CD4-positive, alpha-beta T cell treated with Interferon alpha-2 for 1 hour (primary cell): ENCODE results near the gene NRDE2.
"Not testable (repeated sequence)": the region's sequence is repeated elsewhere in the genome, so short reads cannot be mapped to it uniquely, and the experiment has no call there.

Experiments
- DNase-seq, 2 donors: peaks; one replicate each; pipeline ENCODE4 v3.0.0-alpha.2; 2020 to 2022

Gene NRDE2

DNA sequence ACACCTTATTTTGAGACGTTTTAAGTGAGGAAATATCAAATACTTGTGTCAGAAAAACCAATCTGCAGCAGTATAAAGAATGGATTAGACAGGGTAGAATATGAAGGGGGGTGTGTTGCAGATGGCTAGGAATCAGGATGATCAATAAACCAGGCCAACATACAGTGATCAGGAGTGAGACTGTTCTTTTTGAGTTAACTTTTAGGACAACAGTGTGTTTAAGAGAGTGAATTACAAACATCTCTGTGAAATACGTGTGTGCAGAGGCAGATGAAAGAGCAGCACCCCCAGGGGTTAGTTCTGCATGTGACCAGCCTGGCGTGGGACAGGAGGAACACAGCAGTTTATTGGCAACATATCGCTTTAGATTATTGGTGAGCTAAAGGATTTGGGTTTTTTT lies 10.6 kb upstream of the NRDE2 start:
- no peak for DNase-seq

DNA sequence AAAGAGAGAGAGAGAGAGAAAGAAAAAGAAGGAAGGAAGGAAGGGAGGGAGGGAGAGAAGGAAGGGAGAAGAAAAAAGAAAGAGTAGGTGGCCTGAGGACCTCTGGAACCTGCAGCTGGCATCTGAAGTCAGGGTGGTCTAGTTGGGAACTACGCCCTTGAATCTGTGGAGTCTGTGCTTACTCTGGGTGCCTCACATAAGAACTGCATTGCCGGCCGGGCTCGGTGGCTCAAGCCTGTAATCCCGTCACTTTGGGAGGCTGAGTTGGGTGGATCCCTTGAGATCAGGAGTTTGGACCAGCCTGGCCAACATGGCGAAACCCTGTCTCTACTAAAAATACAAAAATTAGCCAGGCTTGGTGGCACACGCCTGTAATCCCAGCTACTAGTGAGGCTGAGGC lies 10.0 kb upstream of the NRDE2 start:
- DNase-seq, result no peak

DNA sequence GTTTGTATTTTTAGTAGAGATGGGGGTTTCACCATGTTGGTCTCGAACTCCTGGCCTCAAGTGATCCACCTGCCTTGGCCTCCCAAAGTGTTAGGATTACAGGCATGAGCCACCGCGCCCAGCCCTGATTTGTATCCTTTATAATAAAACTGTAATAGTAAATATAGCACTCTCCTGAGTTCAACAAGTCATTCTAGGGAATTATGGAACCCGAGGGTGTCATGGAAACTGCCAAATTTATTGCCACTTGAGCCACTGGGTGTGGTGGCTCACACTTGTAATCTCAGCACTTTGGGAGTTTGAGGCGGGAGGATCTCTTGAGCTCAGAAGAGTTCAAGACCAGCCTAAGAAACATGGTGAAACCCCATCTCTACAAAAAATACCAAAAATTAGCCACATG lies 9.5 kb upstream of the NRDE2 start:
- not testable (repeated sequence) for DNase-seq

DNA sequence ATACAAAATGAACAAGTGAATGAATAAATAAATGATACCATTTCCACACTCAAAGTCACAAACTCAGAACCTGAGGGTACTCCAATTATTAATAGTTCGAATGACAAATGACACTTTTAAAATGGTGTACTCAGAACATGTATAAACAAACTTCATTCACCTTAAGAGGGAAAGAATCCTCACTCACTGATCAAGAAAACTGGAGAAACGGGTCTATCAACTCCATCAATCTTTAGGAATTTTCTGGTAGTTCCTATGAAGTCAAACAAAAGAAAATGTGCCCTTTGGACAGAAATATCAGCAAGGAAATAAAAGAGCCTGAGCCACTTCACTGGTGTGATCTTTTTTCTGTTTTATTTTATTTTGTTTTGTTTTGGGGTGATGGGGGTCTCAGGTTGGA lies 5.2 kb upstream of the NRDE2 start:
- no peak for DNase-seq

DNA sequence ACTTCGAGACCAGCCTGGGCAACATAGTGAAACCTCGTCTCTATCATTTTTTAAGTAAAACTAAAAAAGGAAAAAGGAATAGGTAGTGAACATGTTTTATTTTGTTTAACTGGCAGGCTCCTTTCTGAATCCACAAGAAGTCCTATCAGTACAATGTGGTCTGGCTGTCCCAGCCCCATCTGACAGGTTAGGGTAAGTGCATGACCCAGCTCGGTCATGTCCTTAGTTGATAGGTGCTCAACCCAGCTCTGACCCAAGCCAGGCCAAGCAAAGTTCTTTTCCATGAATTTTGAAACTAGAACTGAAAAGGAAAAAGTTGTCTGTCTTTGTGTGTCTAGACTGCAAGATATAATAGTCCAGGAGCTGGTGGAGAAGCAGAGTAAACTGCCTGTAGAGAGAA lies 4.7 kb upstream of the NRDE2 start:
- DNase-seq, result no peak

DNA sequence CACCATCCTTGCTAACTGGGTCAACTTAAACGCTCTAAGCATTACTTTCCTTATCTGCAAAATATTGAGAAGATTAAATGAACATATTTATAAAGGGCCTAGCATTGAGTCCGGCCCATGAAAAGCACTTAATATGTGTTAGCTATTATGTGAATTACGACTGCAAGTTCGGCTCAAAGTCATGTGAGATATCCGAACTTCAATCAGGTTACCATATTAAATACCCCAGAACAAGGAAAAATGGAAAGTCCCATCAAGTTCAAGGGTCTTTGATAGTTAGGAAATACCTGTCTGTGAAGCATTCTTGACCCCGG lies 487 bp upstream of the NRDE2 start:
- no peak for DNase-seq

DNA sequence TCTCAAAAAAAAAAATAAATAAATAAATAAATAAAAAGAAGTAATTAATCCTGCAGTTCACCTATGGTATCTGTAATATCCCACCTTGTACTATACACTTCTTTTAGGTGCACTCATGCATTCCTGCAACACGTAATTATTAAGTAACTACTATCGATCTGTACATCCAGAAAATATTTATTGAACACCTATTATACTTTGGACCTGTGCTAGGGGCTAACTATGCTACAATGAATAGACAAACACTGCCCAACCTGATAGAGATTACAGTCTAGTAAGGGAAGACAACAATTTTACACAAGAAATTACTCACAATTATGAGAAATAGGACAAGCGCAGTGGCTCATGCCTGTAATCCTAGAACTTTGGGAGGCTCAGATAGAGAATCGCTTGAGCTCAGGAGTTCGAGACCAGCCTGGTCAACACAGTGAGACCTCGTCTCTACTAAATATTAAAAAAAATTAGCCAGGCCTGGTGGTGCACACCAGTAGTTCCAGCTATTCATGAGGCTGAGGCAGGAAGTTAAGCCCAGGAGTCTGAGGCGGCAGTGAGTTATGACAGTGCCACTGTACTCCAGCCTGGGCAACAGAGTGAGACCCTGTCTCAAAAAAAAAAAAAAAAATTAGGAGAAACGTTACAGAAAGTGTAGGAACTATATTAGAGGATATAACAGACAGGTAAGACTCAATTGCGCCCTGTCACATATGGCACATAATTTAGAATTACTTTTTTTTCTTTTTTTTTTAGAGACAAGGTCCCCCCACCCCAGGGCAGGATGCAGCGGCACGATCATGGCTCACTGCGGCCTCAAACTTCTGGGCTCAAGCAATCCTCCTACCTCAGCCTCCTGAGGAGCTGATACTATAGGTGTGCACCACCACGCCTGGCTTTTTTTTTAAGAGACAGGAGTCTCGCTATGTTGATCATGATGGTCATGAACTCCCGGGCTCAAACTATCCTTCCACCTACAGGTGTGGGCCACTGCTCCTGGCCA lies 1.2 kb downstream of the NRDE2 start:
- DNase-seq, result no peak

DNA sequence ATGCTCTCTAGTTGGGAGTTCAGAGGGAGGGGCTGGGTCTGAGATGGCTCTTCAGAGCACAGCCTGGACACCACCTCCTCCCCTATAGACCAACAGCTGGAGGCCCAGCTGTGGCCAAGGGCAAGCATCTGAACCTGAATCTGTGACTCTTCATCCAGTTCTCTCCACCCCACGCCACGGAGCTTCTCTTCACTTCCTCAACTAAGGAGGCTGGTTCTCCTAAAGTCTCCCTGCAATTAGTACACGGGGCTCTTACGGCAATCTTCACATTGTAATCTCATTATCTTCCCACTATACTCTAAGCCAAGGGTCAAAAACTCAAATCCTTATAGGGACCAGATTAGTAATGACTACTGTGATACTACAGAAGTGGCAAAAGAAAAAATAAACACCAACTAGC lies 9.8 kb downstream of the NRDE2 start:
- no peak for DNase-seq

DNA sequence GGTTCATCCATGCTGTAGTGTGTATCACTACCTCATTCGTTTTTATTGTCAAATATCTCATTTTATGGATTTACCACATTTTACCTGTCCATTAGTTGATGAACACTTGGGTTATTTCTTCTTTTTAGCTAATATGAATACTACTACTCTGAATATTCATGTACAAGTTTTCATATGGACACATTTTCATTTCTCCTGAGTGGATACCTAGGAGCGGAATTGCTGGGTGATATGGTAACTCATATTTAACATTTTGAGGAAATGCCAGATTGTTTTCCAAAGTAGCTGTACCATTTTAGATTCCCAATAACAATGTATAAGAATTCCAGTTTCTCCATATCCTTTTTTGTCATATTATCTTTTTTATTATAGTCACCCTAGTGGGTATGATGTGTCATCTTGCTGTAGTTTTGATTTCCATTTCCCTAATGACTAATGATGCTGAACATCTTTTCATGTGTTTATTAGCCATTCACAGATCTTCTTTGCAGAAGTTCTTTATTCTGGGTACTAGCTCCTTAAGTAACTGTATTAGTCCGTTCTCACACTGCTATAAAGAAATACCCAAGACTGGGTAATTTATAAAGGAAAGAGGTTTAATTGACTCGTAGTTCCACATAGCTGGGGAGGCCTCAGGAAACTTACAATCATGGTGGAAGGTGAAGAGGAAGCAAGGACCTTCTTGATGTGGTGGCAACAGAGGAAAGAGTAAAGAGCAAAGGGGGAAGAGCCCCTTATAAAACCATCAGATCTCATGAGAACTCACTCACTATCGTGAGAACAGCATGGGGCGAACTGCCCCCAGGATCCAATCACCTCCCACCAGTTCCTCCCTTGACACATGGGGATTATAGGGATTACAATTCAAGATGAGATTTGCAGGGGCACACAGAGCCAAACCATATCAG lies 11.9 kb downstream of the NRDE2 start:
- DNase-seq, result no peak

DNA sequence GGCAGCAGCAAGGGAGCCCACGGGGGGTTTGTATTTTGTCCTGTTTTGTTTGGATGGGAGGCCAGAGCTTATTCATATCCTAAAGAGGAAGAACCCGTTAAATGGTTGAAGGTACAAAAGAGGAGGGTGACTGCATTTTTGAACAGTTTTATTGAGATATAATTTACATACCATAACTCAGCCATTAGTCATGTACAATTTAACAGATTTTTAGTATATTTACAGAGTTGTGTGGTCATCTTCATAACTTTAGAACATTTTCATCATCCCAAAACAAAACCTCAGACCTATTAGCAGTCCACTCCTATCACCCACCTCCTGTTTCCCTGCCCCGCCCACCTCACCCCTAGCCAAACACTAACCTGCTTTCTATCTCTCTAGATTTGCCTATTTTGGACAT lies 12.6 kb downstream of the NRDE2 start:
- DNase-seq, result no peak

DNA sequence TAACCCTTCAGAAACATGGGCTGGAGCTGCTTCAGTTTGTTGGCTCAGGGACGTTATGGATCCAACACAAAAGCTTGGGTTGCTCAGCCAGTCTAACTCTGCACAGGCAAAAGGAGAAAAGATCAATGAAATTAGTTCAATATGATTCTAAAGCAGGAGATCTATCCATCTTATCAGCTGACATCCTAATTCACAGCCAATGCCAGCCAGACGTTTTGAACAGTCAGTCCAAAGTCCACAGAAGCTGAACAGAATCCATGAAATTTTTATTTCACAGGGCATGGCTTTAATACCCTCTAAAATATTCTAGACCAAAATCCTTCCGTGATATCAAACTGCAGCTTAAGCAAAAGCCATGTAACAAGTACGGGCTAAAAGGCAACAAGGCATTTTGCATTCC lies 13.7 kb downstream of the NRDE2 start:
- DNase-seq, result no peak

DNA sequence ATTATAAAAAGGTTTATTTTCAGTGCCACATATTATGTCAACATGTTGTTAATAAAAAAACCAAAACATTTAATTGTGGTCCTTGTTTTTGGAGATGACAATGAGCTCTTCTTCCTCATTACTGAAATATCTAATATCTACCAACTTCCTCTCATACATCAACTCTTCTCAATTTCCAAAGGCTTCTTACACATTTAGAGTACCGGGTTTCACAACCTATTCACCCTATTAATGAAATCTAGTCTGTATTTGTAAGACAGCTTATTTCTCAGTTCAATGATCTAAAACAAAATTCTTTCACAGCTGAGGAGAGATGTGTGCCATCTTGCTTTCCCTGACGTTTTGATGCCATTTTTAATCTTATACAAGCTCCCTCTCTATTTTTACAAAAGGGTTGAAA lies 14.5 kb downstream of the NRDE2 start:
- DNase-seq, result no peak

DNA sequence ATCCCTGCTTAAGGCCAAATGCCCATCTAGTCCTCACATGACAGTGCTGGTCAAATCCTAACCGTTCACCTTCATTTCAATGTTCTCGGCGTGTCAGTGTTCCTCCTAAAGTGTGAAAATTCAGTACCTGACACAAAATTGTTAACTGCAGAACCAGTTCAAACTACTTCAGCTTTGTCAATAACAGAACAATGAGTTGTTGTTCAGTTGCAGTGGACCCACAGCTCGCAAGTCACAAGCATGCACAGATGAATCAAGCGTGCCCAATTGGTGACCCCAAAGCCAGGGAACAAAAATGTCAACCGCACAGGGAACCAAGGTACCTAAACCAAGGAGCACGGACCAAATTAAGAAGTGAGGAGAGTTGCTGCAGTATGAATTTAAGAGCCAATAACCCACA lies 23.2 kb downstream of the NRDE2 start:
- DNase-seq, result no peak

DNA sequence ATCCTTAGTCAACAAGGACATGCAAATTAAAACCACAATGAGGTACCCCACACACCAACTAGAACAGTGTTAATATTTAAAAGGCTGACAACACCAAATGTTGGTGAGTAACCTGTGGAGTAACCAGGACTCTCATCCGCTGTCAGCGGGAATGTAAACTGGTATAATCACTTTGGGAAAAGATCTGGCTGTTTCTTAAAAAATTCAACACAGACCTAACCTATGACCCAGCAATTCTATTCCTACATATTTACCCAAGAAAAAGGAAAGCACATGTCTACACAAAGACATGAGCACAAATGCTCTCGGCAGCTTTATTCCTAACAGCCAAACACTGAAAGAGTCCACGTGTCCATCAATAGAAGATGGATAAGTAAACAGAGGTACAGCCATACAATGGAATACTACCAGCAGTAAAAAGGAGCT lies 26.6 kb downstream of the NRDE2 start:
- DNase-seq, result no peak

DNA sequence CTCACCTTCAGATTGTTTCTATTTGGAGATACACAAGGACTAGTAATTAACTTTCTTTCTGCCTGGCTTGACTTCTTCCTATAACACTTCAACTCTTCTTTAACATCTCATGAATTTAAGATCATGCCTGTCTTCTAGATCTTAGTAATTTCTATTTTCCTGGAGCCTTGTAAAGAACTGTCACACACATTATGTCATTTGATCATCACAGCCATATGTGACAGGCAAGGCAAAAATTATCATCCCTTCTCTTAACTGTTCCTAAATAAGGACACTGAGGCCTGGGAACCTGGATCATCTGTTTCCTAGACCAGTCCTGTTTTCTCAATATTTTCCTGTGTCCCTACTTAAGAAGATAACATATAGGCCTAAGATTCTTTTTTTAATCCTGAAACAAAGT lies 27.2 kb downstream of the NRDE2 start:
- DNase-seq, result no peak

DNA sequence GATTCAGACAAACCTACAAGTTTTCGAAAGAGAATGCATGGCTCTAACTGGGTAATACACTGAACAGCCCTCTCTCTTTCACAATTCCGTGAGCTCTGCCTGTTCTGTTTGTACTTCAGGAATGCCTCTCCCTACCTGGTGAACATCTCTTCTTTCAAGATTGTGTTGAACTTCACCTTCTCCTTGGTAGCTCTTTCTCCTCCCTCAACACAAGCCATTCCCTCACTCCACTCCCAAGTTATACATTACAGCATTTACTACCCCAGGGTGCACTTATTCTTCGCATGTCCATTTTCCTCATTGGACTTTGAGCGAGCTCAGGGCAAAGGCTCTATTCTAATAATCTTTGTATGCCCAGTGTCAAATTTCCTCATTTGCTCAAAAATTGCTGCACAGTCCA lies 28.3 kb downstream of the NRDE2 start:
- no peak for DNase-seq

DNA sequence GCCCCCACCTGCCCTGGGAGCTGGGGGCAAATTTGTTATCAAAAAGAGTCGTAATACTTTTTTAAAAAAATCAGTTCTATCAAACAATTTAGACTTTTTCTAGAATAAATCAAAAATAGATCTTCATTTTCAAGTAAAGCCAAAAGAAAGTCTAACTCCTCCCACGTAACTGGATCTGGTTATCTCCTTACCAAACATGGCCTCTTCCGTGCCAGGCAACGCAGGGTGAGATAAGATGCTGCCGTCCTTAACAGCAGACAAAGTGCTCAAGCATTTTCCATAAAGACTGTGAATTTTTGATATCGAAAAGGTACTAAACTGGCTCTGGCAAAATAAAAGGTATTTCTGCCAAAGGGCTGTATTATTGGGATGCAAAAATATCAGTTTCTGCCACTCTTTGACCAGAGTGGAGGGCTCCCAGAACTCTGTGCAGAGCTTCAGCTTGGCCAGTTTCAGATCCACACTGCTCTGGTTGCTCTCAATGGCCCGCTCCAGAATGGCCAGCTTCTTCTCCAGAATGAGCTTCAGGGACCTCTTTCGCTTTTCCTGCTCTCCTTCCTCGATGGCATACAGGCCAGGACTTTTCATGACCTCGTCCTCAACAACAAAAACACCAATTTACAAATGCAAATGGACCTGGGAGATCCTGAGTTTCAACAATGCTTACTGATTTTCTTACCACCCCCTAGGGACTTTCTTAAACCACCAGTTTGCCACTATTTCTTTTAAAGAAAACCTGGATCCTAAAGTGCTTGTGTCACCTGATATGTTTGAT lies 29.0 kb downstream of the NRDE2 start:
- DNase-seq, result no peak

DNA sequence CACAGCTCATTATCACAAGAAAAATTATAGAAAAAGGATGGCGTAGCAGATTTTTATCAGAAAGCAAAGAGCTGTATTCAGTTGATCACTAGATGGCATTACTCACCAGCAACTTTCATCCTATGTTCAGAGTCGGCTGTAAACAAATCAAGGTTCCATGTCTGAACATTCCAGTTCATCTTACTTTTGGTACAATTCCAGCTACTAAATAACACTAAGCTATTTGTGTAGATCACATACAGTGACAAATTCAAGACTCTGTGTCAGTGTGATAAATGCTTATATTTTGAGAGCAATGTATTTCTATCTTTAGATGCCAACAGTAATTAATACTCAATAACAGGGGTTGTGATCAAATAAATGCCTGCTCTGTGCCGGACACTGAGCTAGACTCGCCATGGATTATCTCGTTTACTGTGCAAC lies 30.1 kb downstream of the NRDE2 start:
- peak in 1 of 2 donors; percentile 29 for DNase-seq

DNA sequence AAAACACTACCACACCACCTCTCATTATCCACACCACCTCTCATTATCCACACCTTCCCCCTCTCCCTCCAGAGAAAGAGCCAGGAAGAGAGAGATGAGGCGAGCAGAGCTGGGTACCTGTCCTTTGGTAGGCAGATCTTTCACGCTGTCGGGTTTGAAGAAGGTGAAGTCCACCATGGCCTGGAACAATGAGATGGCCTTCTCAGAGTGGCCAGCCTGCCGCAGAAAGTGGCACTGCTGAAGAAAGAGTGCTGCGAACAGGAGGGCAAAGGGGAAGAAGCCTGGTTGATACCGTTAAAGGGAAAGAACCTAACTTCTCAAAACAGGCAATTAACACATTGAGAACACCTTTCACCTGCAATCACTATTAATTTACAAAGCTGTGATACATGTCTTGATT lies 30.6 kb downstream of the NRDE2 start:
- DNase-seq, result no peak

DNA sequence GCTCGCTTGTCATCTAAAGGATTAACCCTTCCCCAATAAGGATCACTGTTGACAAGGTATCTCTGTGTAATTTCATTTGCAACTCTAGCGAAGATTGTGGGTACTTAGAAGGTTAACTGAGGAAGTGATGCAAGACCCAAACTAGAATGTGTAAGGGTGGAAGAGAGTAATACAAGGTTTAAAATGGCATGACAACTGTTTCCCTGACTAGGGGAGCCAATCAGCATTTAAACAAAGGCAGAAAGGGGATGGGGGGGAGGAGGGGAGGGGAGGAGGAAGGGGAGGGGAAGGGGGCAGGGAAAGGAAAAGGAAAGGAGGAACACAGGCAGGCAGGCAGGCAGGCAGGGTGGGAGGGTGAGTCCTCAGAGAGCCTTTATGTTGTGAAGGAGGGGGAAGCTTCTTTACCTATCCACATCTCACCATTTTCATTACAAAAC lies 31.1 kb downstream of the NRDE2 start:
- DNase-seq, result peak in 1 of 2 donors; percentile 1

DNA sequence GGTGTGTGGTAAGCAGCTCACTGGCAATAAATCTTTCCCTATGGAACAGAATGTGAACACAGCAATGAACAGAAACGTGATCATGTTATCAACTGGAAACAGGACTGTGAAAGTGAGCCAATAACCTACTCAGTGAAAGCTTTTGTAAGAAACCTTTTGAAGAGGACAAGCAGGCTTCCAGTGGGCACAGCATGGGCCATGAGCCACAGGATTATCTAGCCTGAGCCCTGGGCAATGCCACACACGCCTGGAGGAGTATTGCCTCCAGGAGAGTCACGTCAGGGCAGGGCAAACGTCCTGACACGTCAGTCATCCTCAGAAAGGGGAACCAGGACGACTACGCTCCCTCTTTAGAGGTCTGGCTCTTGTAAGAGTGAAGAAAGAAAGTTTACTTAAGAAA lies 32.3 kb downstream of the NRDE2 start:
- DNase-seq, result peak in 1 of 2 donors; percentile 51

DNA sequence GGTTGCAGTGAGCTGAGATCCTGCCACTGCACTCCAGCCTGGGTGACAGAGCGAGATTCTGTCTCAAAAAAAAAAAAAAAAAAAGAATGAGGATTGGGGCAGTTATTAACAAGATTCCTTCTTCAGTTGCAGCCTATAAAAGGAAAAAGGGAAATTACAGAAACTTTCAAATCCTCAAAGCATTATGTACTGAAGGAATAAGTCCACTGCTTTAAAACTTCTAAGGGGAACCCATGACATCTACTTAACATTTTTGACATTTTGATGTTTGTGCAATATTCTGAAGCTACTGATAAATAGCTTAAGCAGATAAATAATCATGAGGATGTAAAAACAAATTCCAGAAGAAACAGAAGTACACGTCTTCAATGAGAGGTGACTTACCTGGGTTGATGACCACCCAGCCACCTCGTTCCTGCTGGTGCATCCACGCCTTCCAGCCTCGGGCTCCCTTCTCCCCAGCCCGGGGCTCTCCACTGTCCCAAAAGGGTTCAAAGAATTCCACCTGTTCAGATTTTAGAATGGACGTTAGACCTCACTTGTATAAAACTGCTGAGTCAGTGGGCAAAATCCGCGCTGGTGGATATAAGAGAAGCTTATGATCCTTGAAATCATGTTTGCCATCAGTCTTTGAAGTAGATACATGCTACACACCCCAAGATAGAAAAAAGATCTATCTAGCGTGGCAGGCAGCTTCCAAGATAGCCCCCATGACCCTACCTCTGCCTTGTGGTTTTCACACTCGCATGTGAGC lies 33.7 kb downstream of the NRDE2 start:
- DNase-seq, result no peak
